HL-60 (cell line): ENCODE measurements around the gene FEZF2.

Experiments
- DNase-seq, 2 experiments: peaks; one replicate each; pipeline ENCODE4 v3.0.0-alpha.2; 2010 to 2020; ENCODE audit warnings: low read depth in 1 of 2, low spot score in 1 of 2
- H3K27ac ChIP-seq: fragments of 250-450 bp; sonication (Bioruptor Pico); replicated peaks from 2 replicates; pipeline ENCODE4 v1.5.1; 2020; ENCODE audit warnings: mild to moderate bottlenecking, moderate library complexity
- H3K27me3 ChIP-seq: fragments of 250-450 bp; sonication (Bioruptor Pico); 2 replicates; pipeline ENCODE4 v1.5.1; 2021; ENCODE audit warnings: mild to moderate bottlenecking, moderate library complexity; ENCODE audit not compliant: insufficient read depth, poor library complexity, severe bottlenecking
- H3K4me3 ChIP-seq: replicated peaks from 2 replicates; pipeline ENCODE4 v1.5.1; 2011; ENCODE audit warnings: mild to moderate bottlenecking, control low read depth, low read length; ENCODE audit not compliant: insufficient read depth
- GABPA ChIP-seq: IDR thresholded peaks from 2 replicates; pipeline ENCODE4 v1.6.1; 2012; ENCODE audit warnings: low read depth
- POLR2AphosphoS5 ChIP-seq: IDR thresholded peaks from 2 replicates; pipeline ENCODE4 v1.6.1; 2012; ENCODE audit warnings: low read depth
- SPI1 ChIP-seq: IDR thresholded peaks from 2 replicates; pipeline ENCODE4 v1.6.1; 2012; ENCODE audit warnings: low read depth, mild to moderate bottlenecking, borderline replicate concordance
- TF ChIP-seq, protein P1 (sequence below): IDR thresholded peaks from one replicate; pipeline ENCODE4 v1.5.1; 2011; ENCODE audit warnings: low read length, control low read depth, inconsistent platforms; ENCODE audit not compliant: insufficient read depth
- TF ChIP-seq, protein P2 (sequence below): IDR thresholded peaks from 2 replicates; pipeline ENCODE4 v1.6.1; 2012; ENCODE audit warnings: low read depth; ENCODE audit not compliant: insufficient replicate concordance

FEZF2 gene

GRCh38 chr3:62372621-62373041 is 719 bp downstream of the FEZF2 start:
- Histone ChIP-seq H3K4me3 (no peak overlapping the region), H3K27ac (no peak overlapping the region), H3K27me3 (peaks cover 74% of the 10 kb centered on the region)
- no peak for DNase-seq
- TF ChIP-seq GABPA: no peak
- TF ChIP-seq, protein P1, sequence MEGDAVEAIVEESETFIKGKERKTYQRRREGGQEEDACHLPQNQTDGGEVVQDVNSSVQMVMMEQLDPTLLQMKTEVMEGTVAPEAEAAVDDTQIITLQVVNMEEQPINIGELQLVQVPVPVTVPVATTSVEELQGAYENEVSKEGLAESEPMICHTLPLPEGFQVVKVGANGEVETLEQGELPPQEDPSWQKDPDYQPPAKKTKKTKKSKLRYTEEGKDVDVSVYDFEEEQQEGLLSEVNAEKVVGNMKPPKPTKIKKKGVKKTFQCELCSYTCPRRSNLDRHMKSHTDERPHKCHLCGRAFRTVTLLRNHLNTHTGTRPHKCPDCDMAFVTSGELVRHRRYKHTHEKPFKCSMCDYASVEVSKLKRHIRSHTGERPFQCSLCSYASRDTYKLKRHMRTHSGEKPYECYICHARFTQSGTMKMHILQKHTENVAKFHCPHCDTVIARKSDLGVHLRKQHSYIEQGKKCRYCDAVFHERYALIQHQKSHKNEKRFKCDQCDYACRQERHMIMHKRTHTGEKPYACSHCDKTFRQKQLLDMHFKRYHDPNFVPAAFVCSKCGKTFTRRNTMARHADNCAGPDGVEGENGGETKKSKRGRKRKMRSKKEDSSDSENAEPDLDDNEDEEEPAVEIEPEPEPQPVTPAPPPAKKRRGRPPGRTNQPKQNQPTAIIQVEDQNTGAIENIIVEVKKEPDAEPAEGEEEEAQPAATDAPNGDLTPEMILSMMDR: no peak
- no peak for TF ChIP-seq SPI1
- TF ChIP-seq, protein P2, sequence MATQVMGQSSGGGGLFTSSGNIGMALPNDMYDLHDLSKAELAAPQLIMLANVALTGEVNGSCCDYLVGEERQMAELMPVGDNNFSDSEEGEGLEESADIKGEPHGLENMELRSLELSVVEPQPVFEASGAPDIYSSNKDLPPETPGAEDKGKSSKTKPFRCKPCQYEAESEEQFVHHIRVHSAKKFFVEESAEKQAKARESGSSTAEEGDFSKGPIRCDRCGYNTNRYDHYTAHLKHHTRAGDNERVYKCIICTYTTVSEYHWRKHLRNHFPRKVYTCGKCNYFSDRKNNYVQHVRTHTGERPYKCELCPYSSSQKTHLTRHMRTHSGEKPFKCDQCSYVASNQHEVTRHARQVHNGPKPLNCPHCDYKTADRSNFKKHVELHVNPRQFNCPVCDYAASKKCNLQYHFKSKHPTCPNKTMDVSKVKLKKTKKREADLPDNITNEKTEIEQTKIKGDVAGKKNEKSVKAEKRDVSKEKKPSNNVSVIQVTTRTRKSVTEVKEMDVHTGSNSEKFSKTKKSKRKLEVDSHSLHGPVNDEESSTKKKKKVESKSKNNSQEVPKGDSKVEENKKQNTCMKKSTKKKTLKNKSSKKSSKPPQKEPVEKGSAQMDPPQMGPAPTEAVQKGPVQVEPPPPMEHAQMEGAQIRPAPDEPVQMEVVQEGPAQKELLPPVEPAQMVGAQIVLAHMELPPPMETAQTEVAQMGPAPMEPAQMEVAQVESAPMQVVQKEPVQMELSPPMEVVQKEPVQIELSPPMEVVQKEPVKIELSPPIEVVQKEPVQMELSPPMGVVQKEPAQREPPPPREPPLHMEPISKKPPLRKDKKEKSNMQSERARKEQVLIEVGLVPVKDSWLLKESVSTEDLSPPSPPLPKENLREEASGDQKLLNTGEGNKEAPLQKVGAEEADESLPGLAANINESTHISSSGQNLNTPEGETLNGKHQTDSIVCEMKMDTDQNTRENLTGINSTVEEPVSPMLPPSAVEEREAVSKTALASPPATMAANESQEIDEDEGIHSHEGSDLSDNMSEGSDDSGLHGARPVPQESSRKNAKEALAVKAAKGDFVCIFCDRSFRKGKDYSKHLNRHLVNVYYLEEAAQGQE: no peak

DNA sequence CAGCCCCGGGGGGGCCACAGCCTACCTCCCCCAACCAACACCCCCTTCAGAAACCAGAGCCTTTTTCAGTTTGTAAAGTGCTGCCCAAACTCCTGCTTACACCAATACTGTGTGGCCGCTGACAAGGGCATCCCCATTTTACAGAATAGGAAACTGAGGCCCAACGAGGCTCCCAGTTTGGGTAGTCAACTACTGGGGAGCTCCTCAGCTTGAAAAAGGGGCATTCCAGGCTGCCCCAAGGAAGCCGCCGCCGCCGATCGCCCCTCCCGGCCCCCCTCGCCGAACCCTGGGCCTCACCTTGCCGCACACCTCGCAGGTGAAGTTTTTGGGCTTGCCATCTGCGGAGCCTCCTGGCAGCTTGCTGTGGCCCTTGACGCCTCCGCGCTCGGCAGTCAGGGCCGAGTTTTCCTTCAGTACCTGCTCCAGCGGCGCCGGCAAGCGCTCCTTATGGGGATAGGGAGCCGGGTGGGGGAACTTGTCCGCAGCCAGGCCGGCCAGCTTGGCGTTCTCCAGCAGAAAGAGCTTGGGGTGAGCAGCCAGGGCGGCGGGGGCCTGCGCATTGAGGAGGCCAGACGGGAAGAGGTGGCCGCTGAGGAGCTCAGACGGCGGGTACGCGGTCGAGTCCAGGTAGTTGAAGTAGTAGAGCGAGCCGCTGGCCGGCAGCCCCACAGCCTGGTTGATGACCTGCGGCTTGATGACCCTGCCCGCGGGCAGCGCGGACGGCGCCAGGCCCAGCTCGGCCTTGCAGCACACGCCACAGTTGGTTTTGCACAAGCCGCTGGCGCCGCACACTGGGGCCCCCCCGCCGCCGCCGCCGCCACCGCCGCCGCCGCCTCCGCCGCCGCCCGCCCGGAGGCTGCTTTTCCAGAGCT is 1.4 kb downstream of the FEZF2 start:
- Histone ChIP-seq H3K27me3 (peaks cover 79% of the 10 kb centered on the region), H3K27ac (no peak overlapping the region), H3K4me3 (no peak overlapping the region)
- TF ChIP-seq POLR2AphosphoS5 (no peak), SPI1 (no peak), GABPA (no peak)
- TF ChIP-seq, protein P2: no peak
- TF ChIP-seq, protein P1: no peak
- no peak for DNase-seq

DNA sequence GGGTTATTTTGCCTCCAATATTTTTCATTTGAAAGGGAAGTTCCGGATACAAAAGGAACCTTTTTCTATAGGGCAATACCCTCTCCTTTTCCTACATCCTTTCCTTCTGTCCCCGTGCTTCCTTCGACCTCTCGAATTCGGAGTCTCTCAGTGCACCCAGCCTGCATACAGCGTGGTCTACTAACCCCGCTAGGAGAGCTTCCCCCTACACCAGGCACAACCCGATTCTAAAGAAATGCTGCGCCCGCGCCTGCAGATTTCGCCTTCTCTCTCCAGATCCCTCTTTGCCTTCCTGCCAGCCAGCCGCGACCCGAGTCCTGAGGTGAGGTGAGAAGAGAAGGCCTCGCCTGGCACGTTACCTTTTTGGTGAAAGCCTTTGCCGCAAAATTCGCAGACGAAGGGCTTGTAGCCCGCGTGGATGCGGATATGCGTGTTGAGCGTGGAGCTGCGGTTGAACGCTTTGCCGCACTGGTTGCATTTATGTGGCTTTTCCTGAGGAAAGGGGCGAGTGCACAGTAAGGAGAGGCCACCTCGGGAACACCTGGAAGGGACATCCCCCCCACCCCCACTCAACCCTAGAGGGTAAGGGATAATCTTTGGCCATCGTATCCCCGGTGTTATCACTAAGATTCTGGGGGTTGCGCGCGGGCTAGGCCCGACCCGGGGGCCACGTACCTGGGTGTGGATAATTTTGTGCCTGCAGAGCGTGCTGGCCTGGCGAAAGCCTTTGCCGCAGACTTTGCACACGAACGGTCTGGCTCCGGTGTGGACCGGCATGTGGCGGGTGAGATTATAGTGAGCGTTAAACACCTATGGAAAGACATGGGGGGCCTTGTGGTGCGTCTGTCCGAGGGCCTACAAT is 2.3 kb downstream of the FEZF2 start:
- TF ChIP-seq, protein P1: no peak
- TF ChIP-seq POLR2AphosphoS5 (no peak), GABPA (no peak), SPI1 (no peak)
- TF ChIP-seq, protein P2: no peak
- Histone ChIP-seq H3K27me3 (peaks cover 78% of the 10 kb centered on the region), H3K27ac (no peak overlapping the region), H3K4me3 (no peak overlapping the region)
- no peak for DNase-seq
